Endothelial cell of umbilical vein (primary cell): ENCODE results near the gene BEX1. TPM values are rescaled to one million over a fixed set of nuclear protein-coding genes. Genes with fewer than 3 reads are reported as not detected.

Source experiments
- BruUV-seq: library from RNA; stranded (reverse); fragments of 400-500 nt; replicated peaks from 2 replicates; lab custom pipeline; 2021; lab: Mats Ljungman, UMichigan
- CTCF ChIA-PET: fragments of 300-600, 350-600 bp; sonication (Branson Sonifier 250); formaldehyde crosslinking; loops from one replicate; lab custom pipeline; 2021; ENCODE audit warnings: antibody characterized with exemption, inconsistent platforms; lab: Charles Lee
- POLR2A ChIA-PET: fragments of 300-600, 350-600 bp; sonication (Branson Sonifier 250); formaldehyde crosslinking; loops from one replicate; lab custom pipeline; 2021; ENCODE audit warnings: antibody characterized with exemption, inconsistent platforms; lab: Charles Lee
- DNase-seq: peaks from one replicate; pipeline ENCODE4 v3.0.0-alpha.2; 2011; ENCODE audit warnings: low read depth, low spot score
- FAIRE-seq: peaks from 2 replicates; lab custom pipeline; 2011; peaks lifted over from hg19 to GRCh38; lab: Jason Lieb, UNC
- H2AFZ ChIP-seq: 2 replicates; pipeline ENCODE4 v1.6.0; 2012; ENCODE audit warnings: low read depth, low read length, control low read depth, inconsistent platforms
- H3K27ac ChIP-seq: 2 replicates; pipeline ENCODE4 v1.5.1; 2011; ENCODE audit warnings: low read depth, mild to moderate bottlenecking, control low read depth, low read length, moderate library complexity; ENCODE audit not compliant: insufficient read depth
- H3K27me3 ChIP-seq, 2 experiments: 2 replicates each; pipeline versions ENCODE4 v1.6.0 to v1.6.1; 2011; ENCODE audit warnings: low read length in 2 of 2, mixed read lengths in 1 of 2; ENCODE audit not compliant: control insufficient read depth in 2 of 2, insufficient read depth in 2 of 2
- H3K36me3 ChIP-seq, 2 experiments: 2 replicates in 1 of 2; 3 replicates in 1 of 2; pipeline ENCODE4 v1.5.1; 2011; ENCODE audit warnings: low read length in 2 of 2, mild to moderate bottlenecking in 1 of 2, moderate library complexity in 1 of 2; ENCODE audit not compliant: control insufficient read depth in 2 of 2, insufficient read depth in 2 of 2; ENCODE audit errors: extremely low read depth in 1 of 2
- H3K4me1 ChIP-seq: 3 replicates; pipeline ENCODE4 v1.5.1; 2011; ENCODE audit warnings: mild to moderate bottlenecking, low read length; ENCODE audit not compliant: control insufficient read depth, insufficient read depth; ENCODE audit errors: extremely low read depth
- H3K4me2 ChIP-seq: 2 replicates; pipeline ENCODE4 v1.6.1; 2011; ENCODE audit warnings: low read length, control low read depth, mixed read lengths; ENCODE audit not compliant: insufficient read depth
- H3K4me3 ChIP-seq, 3 experiments: fragments of 200-600 bp in 1 of 3; sonication (generic), shearing (Covaris generic) in 1 of 3; replicated peaks in 1 of 3; 2 replicates each; pipeline ENCODE4 v1.5.1; 2011 to 2016; ENCODE audit warnings: control low read depth in 3 of 3, low read length in 3 of 3, mild to moderate bottlenecking in 2 of 3, inconsistent platforms in 1 of 3, low read depth in 1 of 3, moderate library complexity in 1 of 3; ENCODE audit not compliant: insufficient read depth in 1 of 3
- H3K79me2 ChIP-seq: 2 replicates; pipeline ENCODE4 v1.6.0; 2012; ENCODE audit warnings: low read length, inconsistent platforms; ENCODE audit not compliant: control insufficient read depth, insufficient read depth
- H3K9ac ChIP-seq: replicated peaks from 2 replicates; pipeline ENCODE3; 2011; ENCODE audit warnings: low read length, control low read depth; ENCODE audit not compliant: insufficient read depth; ENCODE audit errors: extremely low read depth
- H3K9me1 ChIP-seq: replicated peaks from 3 replicates; pipeline ENCODE4 v1.6.0; 2011; ENCODE audit warnings: mild to moderate bottlenecking, low read length; ENCODE audit not compliant: control insufficient read depth, insufficient read depth; ENCODE audit errors: extremely low read depth
- H3K9me3 ChIP-seq: replicated peaks from 2 replicates; pipeline ENCODE4 v1.5.1; 2012; ENCODE audit warnings: low read length, inconsistent platforms; ENCODE audit not compliant: control insufficient read depth, insufficient read depth
- H4K20me1 ChIP-seq: replicated peaks from 2 replicates; pipeline ENCODE3; 2011; ENCODE audit warnings: mild to moderate bottlenecking, low read length; ENCODE audit not compliant: control insufficient read depth, insufficient read depth; ENCODE audit errors: extremely low read depth
- EZH2 ChIP-seq: IDR thresholded peaks from 2 replicates; pipeline ENCODE4 v1.6.1; 2012; ENCODE audit warnings: borderline replicate concordance, low read depth, mild to moderate bottlenecking, moderate library complexity, low read length, inconsistent platforms; ENCODE audit not compliant: severe bottlenecking
- FOS ChIP-seq: IDR thresholded peaks from 2 replicates; pipeline ENCODE4 v1.6.1; 2011; ENCODE audit warnings: mild to moderate bottlenecking, low read length, moderate library complexity, borderline replicate concordance; ENCODE audit not compliant: insufficient read depth
- GATA2 ChIP-seq: IDR thresholded peaks from 2 replicates; pipeline ENCODE4 v1.7.0; 2011; ENCODE audit warnings: low read depth, mild to moderate bottlenecking, moderate library complexity, mixed read lengths, low read length; ENCODE audit not compliant: insufficient read length, insufficient read depth
- JUN ChIP-seq: IDR thresholded peaks from 2 replicates; pipeline ENCODE4 v1.6.1; 2011; ENCODE audit warnings: borderline replicate concordance, low read depth; ENCODE audit not compliant: insufficient read length, insufficient read depth
- MYC ChIP-seq: IDR thresholded peaks from one replicate; pipeline ENCODE4 v1.6.1; 2011; ENCODE audit warnings: mild to moderate bottlenecking, low read depth, low read length
- POLR2A ChIP-seq: IDR thresholded peaks from 2 replicates; pipeline ENCODE4 v1.6.1; 2012; ENCODE audit warnings: low read depth, mild to moderate bottlenecking, control low read depth, low read length
- POLR2AphosphoS5 ChIP-seq: IDR thresholded peaks from 2 replicates; pipeline ENCODE4 v1.6.1; 2012; ENCODE audit warnings: low read depth, mild to moderate bottlenecking, control low read depth, low read length, moderate library complexity; ENCODE audit not compliant: insufficient read depth
- dilution Hi-C: fragments of 300-500 bp; cut with MboI; formaldehyde crosslinking; loops from one replicate; pipeline ENCODE4 v1.15.0; 2019; ENCODE audit warnings: low sequenced_read_pairs; ENCODE audit not compliant: extremely low pct_ligation_motif_present
- intact Hi-C: fragments of 100-400 bp; cut with micrococcal nuclease; formaldehyde crosslinking; loops from one replicate; pipeline ENCODE4 v1.10.0; 2022
- polyA plus RNA-seq, 4 experiments: library from polyadenylated mRNA; depleted of rRNA in 3 of 4; stranded (reverse) in 3 of 4; unstranded in 1 of 4; fragments of >200 nt; gene quantifications; 2 replicates each; pipeline versions ENCODE4 v1.2.1 to v1.2.3, GENCODE V29; 2011 to 2012; ENCODE audit warnings: missing spikeins in 1 of 4
- total RNA-seq: library from RNA; stranded (reverse); gene quantifications from 2 replicates; pipeline ENCODE4 v1.2.3, GENCODE V29; 2021
- TF ChIP-seq, protein P1 (sequence below): IDR thresholded peaks from 2 replicates; pipeline ENCODE4 v1.6.1; 2011; ENCODE audit not compliant: insufficient read depth, insufficient read length
- TF ChIP-seq, protein P2 (sequence below), 2 donors: IDR thresholded peaks; 1 replicate in 1 of 2; 2 replicates in 1 of 2; pipeline ENCODE4 v1.5.1; 2011; ENCODE audit warnings: low read length in 2 of 2, mild to moderate bottlenecking in 2 of 2, moderate library complexity in 2 of 2, control low read depth in 1 of 2, inconsistent platforms in 1 of 2, low read depth in 1 of 2; ENCODE audit not compliant: insufficient read depth in 1 of 2; ENCODE audit errors: extremely low read depth in 1 of 2

The BEX1 gene
- total and polyA plus RNA-seq, 2 donors (not counting 3 experiments of a cell fraction or from before 2014, with no cell fraction given): 0.19 to 0.46 TPM

GRCh38 chrX:103056902-103057301, 7.1 kb downstream of the BEX1 start:
- H3K9me1 ChIP-seq: no peaks in the 10 kb centered on the region
- no peak overlapping the region for H3K9ac ChIP-seq
- no TSS peak for BruUV-seq
- no peaks in the 10 kb centered on the region for H3K4me1 ChIP-seq
- DNase-seq (no peak), FAIRE-seq (no peak)
- H3K4me2 ChIP-seq: no peak overlapping the region
- ChIA-PET CTCF (no interaction called here), POLR2A (no interaction called here)
- TF ChIP-seq JUN: no peak
- TF ChIP-seq POLR2AphosphoS5: no peak
- TF ChIP-seq POLR2A: no peak
- no peak for TF ChIP-seq EZH2
- TF ChIP-seq MYC: no peak
- TF ChIP-seq, protein P1, sequence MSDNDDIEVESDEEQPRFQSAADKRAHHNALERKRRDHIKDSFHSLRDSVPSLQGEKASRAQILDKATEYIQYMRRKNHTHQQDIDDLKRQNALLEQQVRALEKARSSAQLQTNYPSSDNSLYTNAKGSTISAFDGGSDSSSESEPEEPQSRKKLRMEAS: no peak
- TF ChIP-seq, protein P2, sequence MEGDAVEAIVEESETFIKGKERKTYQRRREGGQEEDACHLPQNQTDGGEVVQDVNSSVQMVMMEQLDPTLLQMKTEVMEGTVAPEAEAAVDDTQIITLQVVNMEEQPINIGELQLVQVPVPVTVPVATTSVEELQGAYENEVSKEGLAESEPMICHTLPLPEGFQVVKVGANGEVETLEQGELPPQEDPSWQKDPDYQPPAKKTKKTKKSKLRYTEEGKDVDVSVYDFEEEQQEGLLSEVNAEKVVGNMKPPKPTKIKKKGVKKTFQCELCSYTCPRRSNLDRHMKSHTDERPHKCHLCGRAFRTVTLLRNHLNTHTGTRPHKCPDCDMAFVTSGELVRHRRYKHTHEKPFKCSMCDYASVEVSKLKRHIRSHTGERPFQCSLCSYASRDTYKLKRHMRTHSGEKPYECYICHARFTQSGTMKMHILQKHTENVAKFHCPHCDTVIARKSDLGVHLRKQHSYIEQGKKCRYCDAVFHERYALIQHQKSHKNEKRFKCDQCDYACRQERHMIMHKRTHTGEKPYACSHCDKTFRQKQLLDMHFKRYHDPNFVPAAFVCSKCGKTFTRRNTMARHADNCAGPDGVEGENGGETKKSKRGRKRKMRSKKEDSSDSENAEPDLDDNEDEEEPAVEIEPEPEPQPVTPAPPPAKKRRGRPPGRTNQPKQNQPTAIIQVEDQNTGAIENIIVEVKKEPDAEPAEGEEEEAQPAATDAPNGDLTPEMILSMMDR (IDR thresholded peaks at IDR 0.05; ENCODE audit: extremely low read depth in 1 of 2, insufficient read depth in 1 of 2, low read depth in 1 of 2, low read length in 2 of 2): no peak
- no peak for TF ChIP-seq FOS
- TF ChIP-seq GATA2: no peak
- no peaks in the 10 kb centered on the region for H3K79me2 ChIP-seq
- intact Hi-C loops (no loop called here), dilution Hi-C loops (no loop called here)
- no peak overlapping the region for H2AFZ ChIP-seq
- no peak overlapping the region for H3K4me3 ChIP-seq
- H3K36me3 ChIP-seq: no peaks in the 10 kb centered on the region
- no peaks in the 10 kb centered on the region for H4K20me1 ChIP-seq
- H3K27ac ChIP-seq: no peak overlapping the region
- H3K9me3 ChIP-seq: no peaks in the 10 kb centered on the region
- no peaks in the 10 kb centered on the region for H3K27me3 ChIP-seq
